CD1c-positive myeloid dendritic cell (primary cell): ENCODE results near the gene MECR.
"Not testable (repeated sequence)": the region's sequence is repeated elsewhere in the genome, so short reads cannot be mapped to it uniquely, and the experiment has no call there.

Experiments used
- DNase-seq: peaks from one replicate; pipeline ENCODE4 v3.0.0-alpha.2; 2016; ENCODE audit errors: extremely low spot score

The MECR gene

GRCh38 chr1:29235955-29236711, 5.4 kb upstream of the MECR start, which contains the start of gene PTPRU:
TSS of gene PTPRU (plus strand) at chr1:29236522. CDS start at chr1:29236645, 123 bp downstream.
- DNase-seq: peak; percentile 87

DNA sequence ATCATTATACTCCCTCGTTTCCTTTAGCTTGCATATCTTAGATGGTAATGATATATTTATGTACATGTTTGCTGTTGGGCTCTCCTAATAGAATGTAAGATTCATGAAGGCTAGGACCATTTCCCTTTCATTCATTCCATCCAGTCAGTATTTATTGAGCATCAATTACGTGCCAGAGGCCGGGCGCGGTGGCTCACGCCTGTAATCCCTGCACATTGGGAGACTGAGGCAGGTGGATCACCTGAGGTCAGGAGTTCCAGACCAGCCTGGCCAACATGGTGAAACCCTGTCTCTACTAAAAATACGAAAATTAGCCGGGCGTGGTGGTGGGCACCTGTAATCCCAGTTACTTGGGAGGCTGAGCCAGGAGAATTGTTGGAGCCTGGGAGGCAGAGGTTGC, 4.1 kb upstream of the MECR start:
- DNase-seq: not testable (repeated sequence)

DNA sequence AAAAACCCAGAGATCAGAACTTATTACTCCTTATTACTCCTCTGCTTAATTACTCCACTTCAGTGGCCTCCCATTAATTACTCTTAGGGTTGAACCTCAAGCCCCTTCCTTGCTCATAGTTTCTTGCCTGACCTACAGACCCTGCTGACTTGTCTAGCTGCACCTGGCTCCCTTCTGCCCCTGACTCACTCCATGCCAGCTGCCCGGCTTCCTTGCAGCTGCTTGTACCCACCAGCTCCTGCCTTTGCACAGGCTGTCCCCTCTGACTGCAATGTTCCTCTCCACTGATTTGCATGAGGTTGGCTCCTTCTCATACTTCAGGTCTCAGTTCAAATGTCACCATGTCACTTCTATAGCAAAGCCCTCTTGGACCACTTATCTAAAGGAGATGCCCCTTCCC, 3.7 kb upstream of the MECR start:
- no peak for DNase-seq

DNA sequence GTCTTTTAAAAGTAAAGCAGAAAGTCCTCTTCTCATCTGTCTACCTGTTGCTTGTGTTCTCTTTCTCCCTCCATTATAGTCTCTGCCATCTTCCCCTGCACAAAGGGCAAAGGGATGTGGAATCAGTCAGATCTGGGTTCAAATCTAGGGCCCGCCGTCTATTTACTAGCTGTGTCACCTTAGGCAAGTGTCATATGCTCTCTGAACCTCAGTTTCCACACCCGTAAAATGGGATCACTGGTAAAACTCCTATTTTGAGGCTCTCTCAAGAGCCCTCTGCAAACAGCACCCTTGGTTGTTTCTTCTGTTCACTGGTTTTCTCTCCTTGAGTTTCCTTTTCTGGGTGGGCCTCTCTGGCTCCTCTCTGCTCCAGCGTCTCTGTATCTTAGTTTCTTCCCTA, 3.0 kb upstream of the MECR start:
- no peak for DNase-seq

DNA sequence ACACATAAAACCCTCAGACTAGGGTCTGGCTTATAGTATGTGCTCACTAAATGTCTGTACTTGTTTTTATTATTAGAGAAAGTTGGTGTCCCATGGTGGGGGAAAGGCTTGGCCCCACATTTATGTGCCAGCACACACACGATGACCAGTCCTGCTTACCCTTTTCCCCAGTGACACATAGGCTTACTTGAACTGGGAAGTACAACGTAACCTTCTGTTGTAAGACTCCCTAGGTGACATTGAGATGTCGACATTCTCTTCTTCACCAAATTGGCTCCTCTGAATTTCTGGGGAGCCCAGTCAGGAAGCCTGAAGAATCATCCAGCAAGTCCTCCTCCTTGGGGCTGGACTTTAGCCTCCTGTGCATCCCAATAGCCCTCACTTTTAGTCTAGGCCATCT, 1.7 kb upstream of the MECR start:
- peak; percentile 15 for DNase-seq

GRCh38 chr1:29230204-29230552, 556 bp downstream of the MECR start:
- DNase-seq: no peak

DNA sequence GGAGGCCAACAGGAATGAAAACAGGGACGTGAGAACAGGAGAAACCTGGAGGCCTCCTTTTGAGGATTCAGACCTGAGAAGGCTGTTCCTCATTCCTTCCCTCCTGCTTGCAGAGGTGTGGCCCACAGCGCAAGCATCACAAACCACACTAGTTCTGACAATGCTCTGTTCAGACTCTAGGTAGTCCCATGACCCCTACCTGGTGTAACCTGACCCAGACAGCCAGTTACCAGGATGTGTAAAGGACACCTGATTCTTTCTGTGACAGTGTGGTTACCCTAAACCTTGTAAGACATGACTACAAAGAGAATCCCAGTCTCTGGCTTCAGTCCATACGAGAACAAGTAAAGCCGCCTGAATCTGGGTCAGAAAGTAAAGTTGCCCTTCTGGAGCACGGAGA, 3.2 kb downstream of the MECR start:
- DNase-seq: no peak

- no peak for DNase-seq
Observed at GRCh38 chr1:29225361-29225760, 5.4 kb downstream of the MECR start.

DNA sequence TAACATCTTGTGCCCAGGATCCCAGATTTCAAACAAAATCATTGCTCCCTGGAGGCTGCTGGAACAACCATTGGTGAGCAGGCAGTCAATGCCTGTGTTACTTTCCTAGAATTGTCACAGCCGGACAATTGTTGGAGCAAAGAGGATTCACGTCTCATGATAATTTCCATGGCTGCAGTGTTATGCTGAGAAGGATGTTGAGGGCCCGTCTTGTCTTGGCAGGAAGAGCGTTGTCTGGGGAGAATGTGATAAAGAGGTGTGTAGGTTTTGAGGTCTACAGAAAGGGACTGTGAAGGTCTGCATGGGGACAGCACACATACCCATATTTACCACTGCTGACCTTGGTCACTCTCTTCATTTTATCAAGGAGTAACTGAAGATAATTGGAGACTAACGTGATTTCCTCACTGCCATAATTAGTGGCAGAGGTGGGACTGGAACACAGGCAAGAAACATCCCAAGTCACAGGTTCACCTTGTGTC, 6.3 kb downstream of the MECR start:
- no peak for DNase-seq

GRCh38 chr1:29223521-29223920, 7.2 kb downstream of the MECR start:
- DNase-seq: no peak

GRCh38 chr1:29222686-29223085, 8.0 kb downstream of the MECR start:
- no peak for DNase-seq

GRCh38 chr1:29222260-29222659, 8.5 kb downstream of the MECR start:
- DNase-seq: not testable (repeated sequence)

- DNase-seq: no peak
Observed at GRCh38 chr1:29221296-29221695, 9.4 kb downstream of the MECR start.

- DNase-seq: no peak
Observed at GRCh38 chr1:29218223-29218622, 12.5 kb downstream of the MECR start.

DNA sequence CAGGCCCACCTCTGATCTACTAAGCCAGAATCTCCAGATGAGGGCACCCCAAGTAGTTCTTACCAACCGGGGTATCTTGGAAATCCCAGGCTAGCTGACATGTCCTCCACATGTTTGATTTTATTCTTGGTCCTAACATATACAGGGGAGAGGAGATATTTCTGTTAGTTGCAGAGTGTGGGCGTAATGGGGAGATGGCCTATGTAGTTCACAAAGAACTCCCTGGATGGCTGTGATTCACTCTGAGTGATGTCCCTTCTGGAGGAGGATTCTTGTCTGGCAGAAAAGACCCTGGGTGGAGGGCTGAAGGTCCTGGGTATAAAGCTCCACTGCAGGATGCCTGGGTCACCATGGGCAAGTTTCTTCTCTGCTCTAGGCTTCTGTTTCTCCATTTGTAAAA, 13.1 kb downstream of the MECR start:
- DNase-seq: no peak

- no peak for DNase-seq
Observed at GRCh38 chr1:29213055-29213454, 17.7 kb downstream of the MECR start.

DNA sequence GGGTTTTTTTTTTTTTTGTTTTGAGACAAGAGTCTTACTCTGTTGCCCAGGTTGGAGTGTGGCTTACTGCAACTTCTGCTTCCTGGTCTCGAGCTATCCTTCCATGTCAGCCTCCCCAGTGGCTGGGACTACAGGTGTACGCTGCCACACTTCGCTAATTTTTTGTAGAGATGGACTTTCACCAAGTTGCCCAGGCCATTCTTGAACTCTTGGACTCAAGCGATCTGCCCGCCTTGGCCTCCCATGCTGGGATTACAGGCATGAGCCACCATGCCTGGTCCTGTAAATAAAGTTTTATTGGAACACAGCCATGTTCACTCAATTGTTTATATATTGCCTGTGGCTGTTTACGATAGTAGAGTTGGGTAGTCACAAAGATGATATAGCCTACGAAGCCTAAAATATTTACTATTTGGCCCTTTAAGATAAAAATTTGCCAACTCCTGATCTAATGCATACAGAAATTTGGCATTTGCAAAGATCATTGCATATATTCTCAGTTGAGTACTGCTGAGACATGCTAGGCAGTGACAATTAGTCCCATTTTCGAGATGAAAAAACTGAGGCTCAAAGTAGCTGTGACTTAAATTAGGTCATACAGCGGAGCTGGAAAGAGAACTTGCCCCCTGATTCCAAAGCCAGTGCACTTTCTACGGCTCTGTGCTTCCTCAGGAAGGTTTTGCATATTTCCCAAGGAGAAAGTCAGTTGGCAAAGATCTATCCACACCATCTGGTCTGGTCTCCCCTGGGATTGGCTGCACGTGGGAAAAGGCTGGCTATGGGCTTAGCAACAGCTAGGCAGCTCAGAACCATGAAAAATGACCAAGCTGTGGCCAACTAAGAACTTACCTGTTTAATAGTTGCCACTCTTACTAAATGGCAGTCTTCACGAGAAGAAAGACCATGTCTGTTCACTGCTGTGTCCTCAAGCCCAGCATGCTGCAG, 19.4 kb downstream of the MECR start:
- DNase-seq: no peak

- no peak for DNase-seq
Observed at GRCh38 chr1:29210278-29211085, 20.3 kb downstream of the MECR start.

DNA sequence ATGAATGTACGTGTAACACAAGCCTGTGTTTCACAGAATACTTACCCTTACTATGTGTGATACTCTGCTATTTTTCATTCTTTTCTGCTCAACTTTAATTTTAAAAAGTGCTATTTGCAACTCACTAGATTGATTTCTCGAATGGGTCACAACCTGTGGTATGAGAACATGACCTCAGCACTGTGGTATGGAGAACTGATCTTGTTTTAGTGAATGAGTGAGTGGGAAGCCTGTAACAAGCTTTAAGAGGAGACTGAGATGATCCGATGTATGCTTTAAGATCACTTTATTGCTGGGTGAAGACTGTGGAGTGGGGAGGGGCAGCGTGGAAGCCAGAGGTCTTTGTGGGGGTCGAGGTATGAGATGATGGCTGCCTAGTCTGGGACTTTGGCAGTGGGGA, 21.6 kb downstream of the MECR start:
- DNase-seq: no peak

- no peak for DNase-seq
Observed at GRCh38 chr1:29208442-29208841, 22.3 kb downstream of the MECR start.

GRCh38 chr1:29202584-29203340, 28.0 kb downstream of the MECR start:
- DNase-seq: peak; percentile 94
